HEK293 (cell line): ENCODE data around the gene GNB5.

Experiments
- CTCF ChIA-PET: fragments of 350-600 bp; formaldehyde crosslinking; extraction: SDS; loops from one replicate; lab custom pipeline; 2021; ENCODE audit warnings: antibody characterized with exemption; lab: Yijun Ruan, JAX
- POLR2A ChIA-PET: fragments of 300-600 bp; formaldehyde crosslinking; extraction: SDS; loops from one replicate; lab custom pipeline; 2020; ENCODE audit warnings: antibody characterized with exemption, inconsistent platforms; lab: Yijun Ruan, JAX
- H3K27ac ChIP-seq: fragments of 200-500 bp; sonication (Bioruptor generic); 2 replicates; pipeline ENCODE4 v1.5.1; 2014; ENCODE audit warnings: low read depth, low read length, control low read depth, inconsistent platforms; ENCODE audit errors: extremely low read depth
- H3K36me3 ChIP-seq, 2 experiments: fragments of 200-500 bp in 1 of 2; sonication (Bioruptor generic) in 1 of 2; 1 replicate in 1 of 2; 2 replicates in 1 of 2; pipeline ENCODE4 v1.5.1; 2014 to 2017; ENCODE audit warnings: inconsistent platforms in 2 of 2, low read length in 2 of 2; ENCODE audit not compliant: control insufficient read depth in 2 of 2, insufficient read depth in 1 of 2
- H3K4me1 ChIP-seq: fragments of 200-500 bp; sonication (Bioruptor generic); 2 replicates; pipeline ENCODE4 v1.5.1; 2014; ENCODE audit warnings: mild to moderate bottlenecking, low read length, inconsistent platforms; ENCODE audit not compliant: control insufficient read depth, insufficient read depth
- H3K4me3 ChIP-seq: 2 replicates; pipeline ENCODE4 v1.5.1; 2011; ENCODE audit warnings: low read depth, mild to moderate bottlenecking, control low read depth, low read length, moderate library complexity
- H3K9me3 ChIP-seq: fragments of 200-500 bp; sonication (Bioruptor generic); 2 replicates; pipeline ENCODE4 v1.5.1; 2014; ENCODE audit warnings: low read depth, low read length, inconsistent platforms; ENCODE audit not compliant: control insufficient read depth, insufficient read depth
- CTCF ChIP-seq: fragments of 450-650 bp; formaldehyde crosslinking; IDR thresholded peaks from 2 replicates; pipeline ENCODE4 v1.5.1; 2016; ENCODE audit warnings: missing biosample characterization, missing genetic modification characterization
- GLIS1 ChIP-seq: fragments of 450-650 bp; formaldehyde crosslinking; IDR thresholded peaks from 2 replicates; pipeline ENCODE4 v1.5.1; 2016; ENCODE audit warnings: missing biosample characterization, missing genetic modification characterization
- SCRT1 ChIP-seq: fragments of 450-650 bp; formaldehyde crosslinking; IDR thresholded peaks from 2 replicates; pipeline ENCODE4 v1.5.1; 2016; ENCODE audit warnings: missing biosample characterization, missing genetic modification characterization, borderline replicate concordance
- TSHZ1 ChIP-seq: fragments of 450-650 bp; formaldehyde crosslinking; IDR thresholded peaks from 2 replicates; pipeline ENCODE4 v1.5.1; 2016; ENCODE audit warnings: missing biosample characterization, missing genetic modification characterization, borderline replicate concordance
- ZNF169 ChIP-seq: fragments of 450-650 bp; formaldehyde crosslinking; IDR thresholded peaks from 2 replicates; pipeline ENCODE4 v1.5.1; 2016; ENCODE audit warnings: missing biosample characterization, missing genetic modification characterization
- ZNF2 ChIP-seq: fragments of 450-650 bp; formaldehyde crosslinking; IDR thresholded peaks from 2 replicates; pipeline ENCODE4 v1.5.1; 2016; ENCODE audit warnings: missing biosample characterization, missing genetic modification characterization
- ZNF221 ChIP-seq: fragments of 450-650 bp; formaldehyde crosslinking; IDR thresholded peaks from 2 replicates; pipeline ENCODE4 v1.5.1; 2017; ENCODE audit warnings: missing biosample characterization, missing genetic modification characterization, borderline replicate concordance
- ZNF302 ChIP-seq: fragments of 450-650 bp; formaldehyde crosslinking; IDR thresholded peaks from 2 replicates; pipeline ENCODE4 v1.5.1; 2016; ENCODE audit warnings: missing biosample characterization, missing genetic modification characterization, low read depth
- ZNF394 ChIP-seq: fragments of 450-650 bp; formaldehyde crosslinking; IDR thresholded peaks from 2 replicates; pipeline ENCODE4 v1.5.1; 2016; ENCODE audit warnings: missing biosample characterization, missing genetic modification characterization, mild to moderate bottlenecking, moderate library complexity, borderline replicate concordance
- ZNF488 ChIP-seq: fragments of 450-650 bp; formaldehyde crosslinking; IDR thresholded peaks from 2 replicates; pipeline ENCODE4 v1.5.1; 2016; ENCODE audit warnings: missing biosample characterization, missing genetic modification characterization
- ZNF621 ChIP-seq: fragments of 450-650 bp; formaldehyde crosslinking; IDR thresholded peaks from 2 replicates; pipeline ENCODE4 v1.5.1; 2017; ENCODE audit warnings: missing biosample characterization, missing genetic modification characterization
- ZNF623 ChIP-seq: fragments of 450-650 bp; formaldehyde crosslinking; IDR thresholded peaks from 2 replicates; pipeline ENCODE4 v1.5.1; 2016; ENCODE audit warnings: missing biosample characterization, missing genetic modification characterization
- ZNF654 ChIP-seq: fragments of 450-650 bp; formaldehyde crosslinking; IDR thresholded peaks from 2 replicates; pipeline ENCODE4 v1.5.1; 2016; ENCODE audit warnings: low read depth, missing biosample characterization, missing genetic modification characterization

GNB5 gene

GRCh38 chr15:52185151-52185561 is 6.0 kb downstream of the GNB5 start:
- POLR2A ChIA-PET, result no interaction called here

GRCh38 chr15:52184721-52185120 is 6.5 kb downstream of the GNB5 start:
- CTCF ChIA-PET, result interaction anchor here (0.9 to 2.4 kb wide), 7 partner anchors 10 to 42 kb away, joined by 3 to 13 read pairs (median 3); no protein-coding TSS in a partner anchor
- no peaks in the 10 kb centered on the region for H3K4me1 ChIP-seq
- no peaks in the 10 kb centered on the region for H3K36me3 ChIP-seq
- TF ChIP-seq ZNF169 (tag by site-specific recombination), result no peak
- no peak for TF ChIP-seq ZNF394
- TF ChIP-seq ZNF621 (tag by site-specific recombination), result no peak
- no peak for TF ChIP-seq ZNF221 (tag by site-specific recombination)
- TF ChIP-seq SCRT1 (tag by site-specific recombination), result no peak
- TF ChIP-seq ZNF623 (tag by site-specific recombination), result no peak
- TF ChIP-seq CTCF (tag by site-specific recombination), result no peak
- H3K9me3 ChIP-seq, result no peaks in the 10 kb centered on the region
- H3K4me3 ChIP-seq, result no peak overlapping the region
- POLR2A ChIA-PET, result no interaction called here
- no peak overlapping the region for H3K27ac ChIP-seq

More at GRCh38 chr15:52185151-52185561, 6.0 kb downstream of the GNB5 start:
- H3K36me3 ChIP-seq, result no peaks in the 10 kb centered on the region
- TF ChIP-seq ZNF302 (tag by site-specific recombination) (no peak), GLIS1 (tag by site-specific recombination) (no peak)
- H3K4me1 ChIP-seq, result no peaks in the 10 kb centered on the region
- H3K4me3 ChIP-seq, result no peak overlapping the region
- H3K27ac ChIP-seq, result no peak overlapping the region
- H3K9me3 ChIP-seq, result no peaks in the 10 kb centered on the region
- CTCF ChIA-PET, result interaction anchor here (0.9 to 2.4 kb wide), 4 partner anchors 9 to 22 kb away, joined by 3 to 8 read pairs (median 3); no protein-coding TSS in a partner anchor

- Histone ChIP-seq H3K27ac (no peak overlapping the region), H3K9me3 (no peaks in the 10 kb centered on the region), H3K4me3 (no peak overlapping the region), H3K4me1 (no peaks in the 10 kb centered on the region)
- POLR2A ChIA-PET, result no interaction called here
- TF ChIP-seq ZNF488 (tag by site-specific recombination) (no peak), ZNF654 (peak; percentile 37), ZNF2 (tag by site-specific recombination) (peak; percentile 97), TSHZ1 (tag by site-specific recombination) (no peak)
- TF ChIP-seq, all 188 proteins: peak for 2
- H3K36me3 ChIP-seq, result no peaks in the 10 kb centered on the region
- CTCF ChIA-PET, result interaction anchor here (0.5 to 2.4 kb wide), 11 partner anchors 11 to 629 kb away, joined by 3 to 13 read pairs (median 3); no protein-coding TSS in a partner anchor
These were observed 7.5 kb downstream of the GNB5 start for GRCh38 chr15:52183562-52184173.
